GM18867 (cell line): ENCODE measurements around the gene NCOA6.
"Not testable (repeated sequence)": the region's sequence is repeated elsewhere in the genome, so short reads cannot be mapped to it uniquely, and the experiment has no call there.

Experiments used
- ATAC-seq: cut with Tn5 transposase; IDR thresholded peaks from one replicate; pipeline ENCODE4 v1.9.1; 2021; ENCODE audit warnings: mild to moderate bottlenecking, moderate library complexity; ENCODE audit not compliant: unreplicated experiment

NCOA6 gene

DNA sequence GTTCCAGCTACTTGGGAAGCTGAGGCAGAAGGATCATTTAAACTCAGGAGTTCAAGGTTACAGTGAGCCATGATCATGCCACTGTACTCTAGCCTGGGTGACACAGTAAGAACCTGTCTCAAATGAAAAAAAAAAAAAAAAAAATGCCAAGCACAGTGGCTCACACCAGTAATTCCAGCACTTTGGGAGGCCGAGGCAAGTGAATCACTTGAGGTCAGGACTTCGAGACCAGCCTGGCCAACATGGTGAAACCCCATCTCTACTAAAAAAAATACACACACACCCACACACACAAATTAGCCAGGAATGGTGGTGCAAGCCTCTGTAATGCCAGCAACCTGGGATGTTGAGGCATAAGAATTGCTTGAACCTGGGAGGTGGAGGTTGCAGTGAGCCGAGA lies 102.9 kb downstream of the NCOA6 start:
- not testable (repeated sequence) for ATAC-seq

GRCh38 chr20:34720266-34720665 lies 105.2 kb downstream of the NCOA6 start:
- ATAC-seq, result no peak

- ATAC-seq, result peak; percentile 88
Observed at GRCh38 chr20:34719242-34720017, 106.0 kb downstream of the NCOA6 start.

DNA sequence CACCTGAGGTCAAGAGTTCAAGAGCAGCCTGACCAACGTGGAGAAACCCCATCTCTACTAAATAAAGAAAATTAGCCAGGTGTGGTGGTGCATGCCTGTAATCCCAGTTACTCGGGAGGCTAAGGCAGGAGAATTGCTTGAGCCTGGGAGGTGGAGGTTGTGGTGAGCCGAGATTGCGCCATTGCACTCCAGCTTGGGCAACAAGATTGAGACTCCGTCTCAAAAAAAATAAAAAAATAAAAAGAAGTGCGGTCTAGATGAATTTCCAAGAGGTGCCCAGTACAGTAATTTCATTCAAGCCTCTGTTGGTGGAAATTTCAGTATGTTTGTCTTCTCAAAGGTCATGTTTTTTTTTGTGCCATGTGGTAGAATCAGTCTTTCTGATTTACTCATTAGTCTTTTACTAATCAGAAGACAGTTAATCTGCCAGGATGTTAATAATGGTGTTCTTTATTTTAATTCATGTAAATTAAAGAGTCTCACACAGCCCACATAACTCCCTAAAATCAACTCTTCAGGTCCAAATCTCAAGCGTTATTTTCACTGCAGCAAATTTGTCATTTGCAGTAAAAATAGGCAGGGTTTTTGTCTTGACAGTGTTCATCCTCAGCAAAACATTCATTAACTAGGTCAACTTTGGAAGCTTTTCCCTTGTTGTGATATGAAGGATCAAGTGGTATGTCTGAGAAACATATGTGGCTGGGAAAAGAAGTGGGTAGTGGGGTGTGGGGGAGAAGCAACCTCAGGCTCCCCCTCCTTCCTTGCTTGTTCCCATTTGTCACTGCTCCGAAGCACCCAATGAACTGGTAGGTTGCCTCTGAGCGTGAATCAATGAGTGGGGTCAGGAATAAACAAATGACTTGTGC lies 108.0 kb downstream of the NCOA6 start:
- ATAC-seq, result no peak

DNA sequence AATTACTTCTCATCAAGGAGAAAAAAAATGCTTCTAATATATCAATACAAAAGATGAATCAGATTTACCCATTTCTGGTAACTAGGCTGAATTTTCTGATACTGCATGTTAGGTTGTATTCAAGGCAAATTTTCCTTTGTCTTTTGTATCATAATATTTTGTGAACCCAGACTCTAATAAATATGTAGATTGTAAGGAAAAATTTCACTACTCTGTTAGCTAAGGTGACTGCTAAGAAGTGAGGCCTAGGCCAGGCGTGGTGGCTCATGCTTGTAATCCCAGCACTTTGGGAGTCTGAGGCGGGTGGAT lies 108.6 kb downstream of the NCOA6 start:
- no peak for ATAC-seq

DNA sequence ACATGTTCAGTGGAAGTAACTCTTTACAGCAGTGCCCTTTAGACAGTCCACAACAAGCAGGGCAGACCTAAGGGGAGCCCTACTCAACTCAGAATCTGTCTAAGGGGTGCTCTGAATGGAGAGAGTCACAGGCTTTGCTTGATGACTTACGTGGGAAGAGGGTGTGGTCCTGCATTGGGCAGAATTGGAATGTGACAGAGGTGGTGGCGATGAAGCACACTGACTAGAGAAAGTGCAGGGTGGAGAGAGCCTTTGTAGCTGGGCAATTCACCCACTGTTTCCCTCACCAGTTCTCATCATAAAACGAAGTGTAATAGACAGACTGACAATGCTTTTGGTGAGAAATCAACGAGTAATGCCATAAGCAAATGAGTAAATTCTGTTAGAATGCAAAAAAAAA lies 110.1 kb downstream of the NCOA6 start:
- ATAC-seq, result no peak

- not testable (repeated sequence) for ATAC-seq
Observed at GRCh38 chr20:34713944-34714515, 111.4 kb downstream of the NCOA6 start.

DNA sequence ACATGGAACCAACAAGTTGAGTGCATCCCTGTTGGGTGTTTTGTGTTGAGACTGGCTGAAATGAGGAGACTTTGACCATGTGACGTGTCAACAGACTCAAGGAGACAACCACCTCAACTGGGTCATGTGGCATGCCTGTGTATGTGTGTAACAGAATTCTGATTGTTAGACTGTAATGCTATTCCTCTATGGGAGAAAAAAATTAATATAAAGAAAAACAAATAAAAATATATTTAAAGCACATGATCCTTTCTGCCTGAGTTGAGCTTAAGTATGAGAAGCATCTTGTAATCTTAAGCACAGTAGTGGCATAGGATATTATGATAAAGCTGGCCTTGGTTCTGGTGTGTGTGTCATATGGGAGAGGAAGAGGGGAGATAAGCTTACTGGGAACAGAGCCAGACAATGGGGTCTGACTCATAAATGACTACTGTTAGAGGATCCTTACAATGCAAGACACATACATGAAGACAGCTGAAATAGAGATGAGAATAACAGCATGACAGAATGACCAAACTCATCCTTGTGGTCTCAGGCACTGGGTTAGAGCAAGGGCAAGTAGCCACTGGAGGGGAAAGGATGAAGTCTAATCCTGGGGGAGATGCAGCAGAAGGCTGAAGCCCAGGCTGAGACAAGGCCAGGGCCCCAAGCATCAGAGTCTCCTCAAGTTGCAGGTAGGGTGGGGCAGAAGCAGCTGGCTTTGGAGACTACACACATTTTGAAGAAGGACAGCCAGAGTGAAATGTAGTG lies 112.1 kb downstream of the NCOA6 start:
- no peak for ATAC-seq

DNA sequence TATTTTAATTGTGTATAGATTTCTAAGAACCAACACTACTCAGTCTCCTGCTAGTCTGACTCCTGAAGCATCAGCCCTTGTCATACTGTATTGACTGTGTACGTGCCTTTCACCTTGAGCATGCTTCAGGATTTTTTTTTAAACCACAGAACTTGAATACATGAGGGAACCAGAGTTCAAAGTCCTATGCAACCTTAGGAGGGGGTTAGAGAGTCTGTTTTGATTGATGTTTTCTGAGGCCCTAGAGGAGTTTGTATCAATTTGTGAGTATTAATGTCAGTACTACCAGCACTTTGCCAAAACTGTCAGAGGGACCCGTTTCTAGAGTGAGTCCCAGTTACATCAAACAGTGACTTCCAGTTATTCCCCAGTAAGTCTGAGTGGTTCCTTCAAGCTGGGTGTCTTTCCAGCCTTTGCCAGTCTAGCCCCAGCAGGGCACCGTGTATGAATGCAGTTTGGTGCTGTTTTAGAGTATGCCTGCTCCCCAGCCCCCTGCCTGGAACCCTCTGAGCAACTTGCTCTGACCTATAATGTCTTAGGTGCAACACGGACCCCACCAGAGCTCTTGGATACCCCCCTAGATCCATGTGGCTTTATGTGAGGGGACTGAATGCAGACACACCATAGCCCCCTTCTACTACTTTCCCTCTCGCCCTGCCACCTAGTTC lies 112.8 kb downstream of the NCOA6 start:
- ATAC-seq, result no peak

DNA sequence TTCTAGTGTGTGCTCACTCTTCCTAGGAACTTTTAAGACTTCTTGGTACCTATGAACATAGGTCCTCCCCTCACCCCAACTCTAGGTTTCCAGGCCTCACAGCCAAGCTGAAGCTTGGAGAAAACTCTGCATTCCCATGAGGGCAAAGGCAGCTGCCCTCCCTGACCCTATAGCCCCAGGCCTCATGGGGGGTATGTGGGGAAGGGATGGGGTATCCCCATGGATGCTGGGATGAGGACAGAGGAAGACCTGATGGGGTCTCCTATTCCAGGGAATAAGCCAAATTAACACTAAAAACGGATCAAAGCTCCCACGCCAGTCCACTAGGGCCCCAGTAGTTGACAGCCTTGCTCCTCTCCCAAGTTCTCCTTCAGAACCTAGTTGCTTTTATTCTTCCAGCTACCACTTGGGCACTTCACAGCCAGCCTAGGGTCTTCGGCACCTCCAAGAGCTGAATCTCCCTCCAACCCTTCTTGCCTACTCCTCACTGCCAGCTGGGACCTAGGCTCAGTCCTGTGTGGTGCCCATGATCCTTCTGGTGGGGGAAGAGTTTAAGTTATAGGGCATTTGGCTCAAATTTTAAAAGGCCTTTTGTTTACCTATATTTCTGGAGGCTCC lies 113.5 kb downstream of the NCOA6 start:
- no peak for ATAC-seq

GRCh38 chr20:34710861-34711574 lies 114.4 kb downstream of the NCOA6 start:
- no peak for ATAC-seq

DNA sequence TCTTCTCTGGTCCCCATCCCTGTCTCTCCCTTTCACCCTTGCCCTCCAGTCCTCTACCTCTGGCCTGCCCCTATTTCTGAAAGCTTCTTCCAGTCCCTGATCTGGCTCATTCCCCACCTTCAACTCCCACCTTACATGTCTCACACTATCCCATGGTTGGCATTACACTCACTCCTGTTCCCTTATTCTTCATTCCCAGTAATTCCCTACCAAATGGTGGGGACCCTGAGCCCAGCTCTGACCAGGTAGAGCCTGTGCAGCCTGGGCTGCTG lies 114.9 kb downstream of the NCOA6 start:
- ATAC-seq, result no peak

- peak; percentile 5 for ATAC-seq
Observed at GRCh38 chr20:34709831-34710567, 115.5 kb downstream of the NCOA6 start.

DNA sequence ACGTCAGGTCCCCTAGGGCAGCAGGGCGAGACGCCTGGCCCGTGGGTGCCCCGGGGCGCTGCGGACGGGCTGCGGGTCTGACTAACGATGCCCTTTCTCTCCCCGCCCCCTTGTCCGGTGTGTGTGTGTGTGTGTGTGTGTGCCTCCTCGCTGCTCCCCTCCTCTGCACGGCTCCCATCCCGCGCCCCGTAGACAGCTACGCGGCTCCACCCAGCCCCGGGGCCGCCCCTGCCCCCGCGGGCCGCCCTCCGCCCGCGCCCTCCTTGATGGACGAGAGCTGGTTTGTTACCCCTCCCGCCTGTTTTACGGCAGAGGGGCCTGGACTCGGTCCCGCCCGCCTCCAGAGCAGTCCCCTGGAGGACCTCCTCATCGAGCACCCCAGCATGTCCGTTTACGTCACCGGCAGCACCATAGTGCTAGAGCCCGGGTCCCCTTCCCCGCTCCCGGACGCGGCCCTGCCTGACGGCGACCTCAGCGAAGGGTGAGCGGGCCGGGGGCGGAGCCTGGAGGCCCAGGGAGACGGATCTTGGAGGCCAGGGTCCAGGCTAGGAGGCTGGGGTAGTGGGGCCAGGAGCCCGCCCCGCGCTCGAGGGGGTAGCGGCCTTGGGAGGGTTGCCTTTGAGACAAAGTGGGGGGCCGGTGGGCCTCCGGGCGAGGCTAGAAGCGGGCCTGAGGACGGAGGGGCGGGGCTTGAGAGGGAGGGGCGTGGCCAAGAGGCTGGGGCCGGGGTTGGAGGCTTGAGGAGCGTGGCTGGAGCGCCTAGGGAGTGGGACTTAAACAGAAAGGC lies 116.2 kb downstream of the NCOA6 start:
- peak; percentile 50 for ATAC-seq

- ATAC-seq, result peak; percentile 4
Observed at GRCh38 chr20:34708621-34709043, 116.8 kb downstream of the NCOA6 start.

DNA sequence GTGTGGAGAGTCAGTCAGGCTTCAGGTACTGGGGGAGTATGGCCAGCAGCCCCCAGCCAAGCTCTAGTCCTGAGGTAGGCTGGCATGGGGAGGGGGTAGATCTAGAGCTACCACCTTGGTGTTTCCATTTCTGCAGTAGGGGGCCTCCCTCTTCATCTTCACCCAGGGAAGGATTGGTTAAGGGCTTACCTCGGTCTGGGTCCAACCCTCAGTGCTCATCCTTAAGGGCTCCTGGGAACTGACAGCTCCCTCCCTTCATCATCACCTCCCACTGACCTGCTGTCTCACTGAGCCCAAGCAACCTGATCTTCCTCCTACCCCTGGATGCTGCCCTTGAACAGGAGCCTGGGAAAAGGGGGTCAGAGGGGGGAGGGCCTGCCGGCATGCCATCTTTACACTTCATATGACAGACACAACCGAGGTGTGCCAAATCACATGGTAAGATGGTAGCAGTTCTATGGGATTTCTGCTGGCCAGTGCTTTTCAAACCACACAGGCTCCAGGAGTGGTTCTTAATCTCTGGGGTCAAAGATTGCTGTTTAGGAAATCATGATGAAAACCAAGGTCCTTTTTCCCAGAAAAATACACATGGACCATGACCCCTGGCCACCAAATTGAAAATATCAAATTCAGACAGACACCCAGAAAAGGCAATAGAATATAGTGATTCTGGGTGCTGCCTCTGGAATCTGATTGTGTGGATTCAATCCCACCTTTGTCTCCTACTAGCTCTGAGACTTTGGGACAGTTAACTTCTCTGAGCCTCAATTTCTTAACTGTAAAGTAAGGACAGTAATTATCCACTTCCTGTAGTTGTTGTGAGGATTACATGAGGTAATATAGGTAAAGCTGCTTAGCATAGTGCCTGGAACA lies 118.3 kb downstream of the NCOA6 start:
- no peak for ATAC-seq

DNA sequence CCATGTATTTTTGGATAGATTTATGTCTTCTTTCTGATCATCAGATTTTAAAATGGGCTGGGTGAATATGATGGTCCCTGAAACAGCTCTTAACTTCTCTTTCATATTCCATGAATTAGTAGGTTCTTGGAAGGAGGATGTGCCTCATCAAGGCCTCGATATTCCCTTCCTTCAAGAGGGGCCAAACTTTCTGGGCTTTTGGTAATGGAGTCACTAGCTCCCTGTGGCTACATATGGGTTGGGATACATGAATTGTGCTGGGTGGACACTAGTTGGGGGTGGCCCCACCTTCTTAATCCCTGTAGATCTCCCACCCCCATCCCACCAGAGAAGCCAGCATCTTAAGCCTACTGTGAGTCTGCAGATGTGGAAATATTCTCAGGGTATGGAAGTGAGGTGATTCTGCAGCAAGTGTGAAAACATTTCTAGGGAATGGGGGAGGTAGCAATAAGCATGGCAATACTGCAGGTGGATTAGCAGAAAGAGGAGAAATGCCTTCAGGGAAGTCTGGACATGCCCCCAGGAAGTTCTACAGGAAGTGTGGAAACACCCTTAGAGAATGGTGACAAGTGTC lies 119.1 kb downstream of the NCOA6 start:
- no peak for ATAC-seq
